K562 treated with DMSO at 1 percent for 4 hours (cell line): ENCODE measurements around the gene NAA15. TPM values are rescaled to one million over a fixed set of nuclear protein-coding genes. Genes with fewer than 3 reads are reported as not detected.

Experiments used
- total RNA-seq: library from RNA; unstranded; fragments of 300-600 nt; gene quantifications from 2 replicates; pipeline ENCODE4 v1.2.3, GENCODE V29; 2022; ENCODE audit not compliant: insufficient read depth

Gene NAA15
- total RNA-seq: 9.4 and 10.3 TPM in 2 replicates

GRCh38 chr4:139301113-139301820 is at the start of gene NAA15:
TSS of gene NAA15 (plus strand) at chr4:139301505. CDS start at chr4:139301778, 273 bp downstream.

GRCh38 chr4:139279760-139280620 is 21.3 kb upstream of the NAA15 start, which contains the start of gene MGARP:
TSS of gene MGARP (minus strand) at chr4:139280225. CDS start at chr4:139280158, 67 bp downstream.

DNA sequence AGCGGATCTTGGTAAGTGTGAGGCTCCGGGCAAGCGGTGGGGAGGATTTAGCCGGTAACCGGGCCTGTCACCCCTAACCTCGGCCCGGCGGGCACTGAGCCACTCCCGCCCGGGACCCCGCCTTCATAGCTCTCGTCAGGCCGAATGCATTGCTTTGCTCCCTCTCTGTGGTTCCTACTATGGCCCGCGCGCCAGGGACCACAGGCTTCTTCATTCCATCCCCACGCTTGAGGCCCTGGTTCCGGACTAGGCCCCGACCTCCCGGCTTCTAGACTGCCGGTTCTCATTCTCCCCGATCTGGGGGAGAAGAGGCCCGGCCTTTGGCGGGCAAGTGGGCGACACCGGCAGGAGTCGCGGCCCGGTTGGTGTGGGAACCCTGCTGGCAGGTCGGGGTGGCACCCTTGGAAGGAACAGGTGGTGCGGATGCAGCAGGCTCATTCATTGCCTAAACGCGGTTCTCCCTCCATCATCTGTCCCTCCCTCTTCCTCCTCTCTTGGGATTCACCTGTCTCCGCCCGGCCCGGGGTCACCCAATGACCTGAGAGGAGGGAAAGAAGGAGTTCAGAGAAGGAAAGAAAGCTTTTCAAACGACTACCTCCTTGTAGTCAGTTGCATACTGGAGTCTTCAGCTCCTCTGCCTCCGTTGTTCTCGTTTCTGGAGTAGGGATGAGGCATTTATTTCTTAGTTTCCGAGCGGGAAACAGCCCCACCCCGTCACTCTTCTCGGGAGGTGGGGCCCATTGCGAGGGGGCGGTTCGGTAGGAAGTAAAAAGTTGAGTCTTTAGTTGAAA is 711 bp downstream of the NAA15 start, which contains the start of gene NDUFC1:
TSS of gene NDUFC1 (minus strand) at position 657 of the 791 bp plus-strand sequence. CDS start 6,679 bp downstream, outside the sequence.

DNA sequence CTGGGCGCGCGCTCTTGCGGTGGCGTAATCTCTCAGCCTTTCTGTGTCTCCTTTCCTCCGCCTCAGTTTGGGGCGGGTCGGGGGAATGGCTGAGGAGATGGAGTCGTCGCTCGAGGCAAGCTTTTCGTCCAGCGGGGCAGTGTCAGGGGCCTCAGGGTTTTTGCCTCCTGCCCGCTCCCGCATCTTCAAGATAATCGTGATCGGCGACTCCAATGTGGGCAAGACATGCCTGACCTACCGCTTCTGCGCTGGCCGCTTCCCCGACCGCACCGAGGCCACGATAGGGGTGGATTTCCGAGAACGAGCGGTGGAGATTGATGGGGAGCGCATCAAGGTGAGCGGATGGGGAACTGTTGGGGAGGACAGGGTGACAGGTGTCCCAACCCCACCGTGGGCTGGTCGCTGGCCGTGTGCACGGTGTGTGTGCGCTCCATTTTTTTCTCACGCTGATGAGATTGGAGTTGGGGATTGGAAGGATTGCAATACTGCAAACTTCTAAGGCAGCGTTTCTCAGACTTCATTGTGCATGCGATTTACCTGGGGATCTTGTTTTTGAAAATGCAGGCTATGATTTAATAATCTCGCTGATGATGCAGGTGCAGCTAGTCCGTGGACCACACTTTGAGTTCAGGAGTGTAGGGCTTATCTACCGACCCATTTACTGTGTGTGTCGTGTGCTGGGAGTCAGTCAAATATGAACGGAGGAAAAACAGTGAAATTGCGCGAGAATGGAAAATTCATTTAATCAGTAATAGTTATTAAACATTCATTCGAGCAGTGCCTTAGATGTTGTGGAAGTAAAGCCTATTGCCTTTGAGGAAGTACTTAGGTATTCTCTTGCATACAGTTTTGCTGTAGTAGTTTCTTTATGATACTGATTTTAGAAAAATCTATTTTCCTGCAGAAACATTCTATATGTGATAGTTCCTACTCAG is 153.1 kb downstream of the NAA15 start, which contains the start of gene RAB33B:
TSS of gene RAB33B (plus strand) at position 11 of the 935 bp plus-strand sequence. CDS start at position 86, 75 bp downstream.

Other genes starting within 250 kb of the NAA15 start
- 21.4 and 24.6 TPM in 2 replicates for gene ELF2, start 124.3 kb upstream of the NAA15 start, total RNA-seq
- 0.53 TPM in 1 of 2 replicates, not detected in the other for gene MGARP, start 21.3 kb upstream of the NAA15 start, total RNA-seq
- 51.6 and 56.1 TPM in 2 replicates for gene NDUFC1, start 972 bp downstream of the NAA15 start, total RNA-seq
- gene RAB33B, start 152.6 kb downstream of the NAA15 start, total RNA-seq: 2.9 and 7.1 TPM in 2 replicates